ENCODE data around the gene XRN2. TPM values are rescaled to one million over a fixed set of nuclear protein-coding genes. Genes with fewer than 3 reads are reported as not detected.

The XRN2 gene
- total RNA-seq, 2 experiments from 2014 or later: 68.0 to 70.4 TPM

GRCh38 chr20:21436205-21436604 is 133.1 kb downstream of the XRN2 start:
- H3K27ac Mint-ChIP-seq: no peak overlapping the region
- H3K27me3 Mint-ChIP-seq: peaks cover 13% of the 10 kb centered on the region
- POLR2A ChIA-PET: no interaction called here
- no peaks in the 10 kb centered on the region for H3K9me3 Mint-ChIP-seq
- no peak for DNase-seq
- no peaks in the 10 kb centered on the region for H3K36me3 Mint-ChIP-seq (ENCODE audit: low read depth)
- CTCF ChIA-PET: no interaction called here
- no peaks in the 10 kb centered on the region for H3K4me1 Mint-ChIP-seq
- no peak overlapping the region for H3K4me3 Mint-ChIP-seq

GRCh38 chr20:21437248-21437647 is 134.1 kb downstream of the XRN2 start:
- Mint-ChIP-seq H3K9me3 (no peaks in the 10 kb centered on the region), H3K27ac (no peak overlapping the region), H3K4me3 (no peak overlapping the region), H3K4me1 (no peaks in the 10 kb centered on the region), H3K36me3 (ENCODE audit: low read depth) (no peaks in the 10 kb centered on the region), H3K27me3 (peaks cover 16% of the 10 kb centered on the region)
- ChIA-PET CTCF (no interaction called here), POLR2A (no interaction called here)
- no peak for DNase-seq

GRCh38 chr20:21437816-21438215 is 134.7 kb downstream of the XRN2 start:
- POLR2A ChIA-PET: no interaction called here
- Mint-ChIP-seq H3K36me3 (ENCODE audit: low read depth) (no peaks in the 10 kb centered on the region), H3K4me1 (no peaks in the 10 kb centered on the region), H3K9me3 (no peaks in the 10 kb centered on the region), H3K27ac (no peak overlapping the region), H3K27me3 (peaks cover 18% of the 10 kb centered on the region), H3K4me3 (no peak overlapping the region)
- CTCF ChIA-PET: interaction anchor here (0.9 kb wide), 1 partner anchor 202 kb away, joined by 3 read pairs; no protein-coding TSS in a partner anchor
- DNase-seq: no peak

Other genes starting within 250 kb of the XRN2 start
- not detected for gene LINC00237, start 197.0 kb upstream of the XRN2 start, total RNA-seq
- gene KIZ, start 177.2 kb upstream of the XRN2 start, total RNA-seq: 10 to 100 TPM; 17.3 to 22.1 TPM
- gene NKX2-4, start 94.2 kb downstream of the XRN2 start, total RNA-seq: not detected
- gene NKX2-2, start 210.7 kb downstream of the XRN2 start, total RNA-seq: not detected